Transverse colon (tissue), 4 donors: Measurements from ENCODE around the gene CADPS2. TPM values are rescaled to one million over a fixed set of nuclear protein-coding genes. Genes with fewer than 3 reads are reported as not detected.

Experiments
- DNase-seq: peaks from one replicate; pipeline ENCODE4 v3.0.0-alpha.2; 2019
- H3K27ac ChIP-seq, 4 donors: fragments of 200-600 bp; sonication (generic); 2 replicates each; pipeline ENCODE4 v1.5.1; 2016 to 2018; ENCODE audit warnings: inconsistent platforms in 4 of 4
- H3K27me3 ChIP-seq: fragments of 200-600 bp; sonication (generic); 2 replicates; pipeline ENCODE4 v1.5.1; 2017; ENCODE audit warnings: inconsistent platforms
- H3K36me3 ChIP-seq, 4 donors: fragments of 200-600 bp; sonication (generic); 2 replicates each; pipeline ENCODE4 v1.5.1; 2017 to 2019; ENCODE audit warnings: inconsistent platforms in 4 of 4
- H3K4me1 ChIP-seq, 4 donors: fragments of 200-600 bp; sonication (generic); 2 replicates each; pipeline ENCODE4 v1.5.1; 2017 to 2020; ENCODE audit warnings: inconsistent platforms in 4 of 4
- H3K4me3 ChIP-seq, 4 donors: fragments of 200-600 bp; sonication (generic); 1 replicate in 1 of 4; 2 replicates in 3 of 4; pipeline versions ENCODE4 v1.5.1 to v1.6.1; 2017 to 2019; ENCODE audit warnings: inconsistent platforms in 4 of 4
- H3K9me3 ChIP-seq, 2 donors: fragments of 200-600 bp; sonication (generic); 2 replicates each; pipeline ENCODE4 v1.5.1; 2017 to 2019; ENCODE audit warnings: inconsistent platforms in 2 of 2
- EP300 ChIP-seq: sonication (generic); formaldehyde crosslinking; IDR thresholded peaks from one replicate; pipeline ENCODE4 v1.6.1; 2017; ENCODE audit warnings: antibody characterized with exemption, low read depth
- POLR2A ChIP-seq: fragments of 450-650 bp; IDR thresholded peaks from one replicate; pipeline ENCODE4 v1.6.1; 2016; ENCODE audit warnings: antibody characterized with exemption, mild to moderate bottlenecking, moderate library complexity
- POLR2AphosphoS5 ChIP-seq, 3 donors: sonication (generic); formaldehyde crosslinking; IDR thresholded peaks; one replicate each; pipeline ENCODE4 v1.6.1; 2016; ENCODE audit warnings: antibody characterized with exemption in 3 of 3
- WGBS, 2 donors: methylation state at CpG; one replicate each; pipeline ENCODE4 v1.1.5; 2018; ENCODE audit warnings: low coverage in 1 of 2; 5-methylcytosine and 5-hydroxymethylcytosine counted together
- in situ Hi-C, 4 donors: fragments of 200-750 bp; cut with MboI; loops; one replicate each; pipeline versions ENCODE4 v1.15.0 to v1.15.1; 2017; ENCODE audit warnings: low sequenced_read_pairs in 3 of 4, low pct_ligation_motif_present in 1 of 4, low pct_unique_long_range_greater_than_20kb in 1 of 4
- intact Hi-C: fragments of 100-400 bp; cut with DNase I; formaldehyde crosslinking; loops from one replicate; pipeline ENCODE4 v1.15.1; 2023; ENCODE audit warnings: low total_unique reads
- total RNA-seq, 4 donors: library from RNA; depleted of rRNA; stranded (reverse); fragments of >200 nt; gene quantifications; one replicate each; pipeline ENCODE4 v1.1.0, GENCODE V29; 2016
- TF ChIP-seq, protein P1 (sequence below), 5 experiments: fragments of 200-600 bp in 3 of 5; fragments of 450-650 bp in 2 of 5; sonication (generic) in 3 of 5; IDR thresholded peaks; 1 replicate in 2 of 5; 2 replicates in 3 of 5; pipeline ENCODE4 v1.5.1; 2016 to 2017; ENCODE audit warnings: antibody characterized with exemption in 5 of 5, inconsistent platforms in 3 of 5, mild to moderate bottlenecking in 2 of 5, moderate library complexity in 1 of 5

CADPS2 gene
- total RNA-seq, 4 donors from 2014 or later, result 9.0 to 15.2 (median 12.6) TPM

- no peak for DNase-seq
- Histone ChIP-seq H3K4me1 (no peaks in the 10 kb centered on the region), H3K9me3 (no peaks in the 10 kb centered on the region), H3K27ac (no peak overlapping the region), H3K36me3 (no peaks in the 10 kb centered on the region), H3K4me3 (no peak overlapping the region), H3K27me3 (no peaks in the 10 kb centered on the region)
- 18 to 71% methylated on average over 2 to 3 of the region's 3 CpGs for WGBS, 2 donors
- in situ Hi-C loops, result no loop called here
- intact Hi-C loops, result no loop called here
- TF ChIP-seq EP300, result no peak
- TF ChIP-seq POLR2A, result no peak
- no peak for TF ChIP-seq POLR2AphosphoS5 (IDR thresholded peaks at IDR 0.05)
Observed at GRCh38 chr7:122380992-122381391, 505.3 kb downstream of the CADPS2 start.

- H3K4me3 ChIP-seq, result no peak overlapping the region
- H3K4me1 ChIP-seq, result no peaks in the 10 kb centered on the region
- in situ Hi-C loops, result no loop called here
Observed at GRCh38 chr7:122379491-122379890, 506.8 kb downstream of the CADPS2 start.

DNA sequence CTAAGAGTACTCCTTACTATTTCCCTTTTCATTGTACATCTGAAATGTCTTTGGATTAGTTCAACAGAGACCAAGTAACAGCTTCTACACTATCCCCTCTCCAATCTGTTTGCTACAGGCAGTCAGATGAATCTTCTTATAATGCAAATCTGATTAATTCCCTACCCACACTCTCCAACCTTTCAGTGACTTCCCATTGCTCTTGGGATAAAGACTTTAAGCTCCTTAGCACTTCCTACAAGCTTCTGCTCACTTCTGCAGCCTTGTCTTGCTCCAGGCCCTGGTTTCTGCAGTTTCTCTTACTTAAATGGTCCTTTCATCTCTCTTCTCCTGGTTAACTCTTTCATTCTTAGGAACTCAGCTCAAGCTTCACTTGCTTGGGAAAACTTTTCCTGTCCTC lies 516.5 kb downstream of the CADPS2 start:
- Histone ChIP-seq H3K27me3 (no peaks in the 10 kb centered on the region), H3K9me3 (no peaks in the 10 kb centered on the region), H3K36me3 (no peaks in the 10 kb centered on the region), H3K4me1 (no peaks in the 10 kb centered on the region), H3K4me3 (no peak overlapping the region), H3K27ac (no peak overlapping the region)
- intact Hi-C loops (no loop called here), in situ Hi-C loops (no loop called here)
- no peak for DNase-seq
- TF ChIP-seq POLR2A, result no peak
- TF ChIP-seq EP300, result no peak
- TF ChIP-seq POLR2AphosphoS5 (IDR thresholded peaks at IDR 0.05), result no peak
- TF ChIP-seq, protein P1, sequence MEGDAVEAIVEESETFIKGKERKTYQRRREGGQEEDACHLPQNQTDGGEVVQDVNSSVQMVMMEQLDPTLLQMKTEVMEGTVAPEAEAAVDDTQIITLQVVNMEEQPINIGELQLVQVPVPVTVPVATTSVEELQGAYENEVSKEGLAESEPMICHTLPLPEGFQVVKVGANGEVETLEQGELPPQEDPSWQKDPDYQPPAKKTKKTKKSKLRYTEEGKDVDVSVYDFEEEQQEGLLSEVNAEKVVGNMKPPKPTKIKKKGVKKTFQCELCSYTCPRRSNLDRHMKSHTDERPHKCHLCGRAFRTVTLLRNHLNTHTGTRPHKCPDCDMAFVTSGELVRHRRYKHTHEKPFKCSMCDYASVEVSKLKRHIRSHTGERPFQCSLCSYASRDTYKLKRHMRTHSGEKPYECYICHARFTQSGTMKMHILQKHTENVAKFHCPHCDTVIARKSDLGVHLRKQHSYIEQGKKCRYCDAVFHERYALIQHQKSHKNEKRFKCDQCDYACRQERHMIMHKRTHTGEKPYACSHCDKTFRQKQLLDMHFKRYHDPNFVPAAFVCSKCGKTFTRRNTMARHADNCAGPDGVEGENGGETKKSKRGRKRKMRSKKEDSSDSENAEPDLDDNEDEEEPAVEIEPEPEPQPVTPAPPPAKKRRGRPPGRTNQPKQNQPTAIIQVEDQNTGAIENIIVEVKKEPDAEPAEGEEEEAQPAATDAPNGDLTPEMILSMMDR (IDR thresholded peaks at IDR 0.05), result no peak

More at GRCh38 chr7:122379491-122379890, 506.8 kb downstream of the CADPS2 start:
- no peak for DNase-seq
- no peak overlapping the region for H3K27ac ChIP-seq
- H3K9me3 ChIP-seq, result no peaks in the 10 kb centered on the region
- H3K36me3 ChIP-seq, result no peaks in the 10 kb centered on the region
- H3K27me3 ChIP-seq, result no peaks in the 10 kb centered on the region
- TF ChIP-seq POLR2AphosphoS5 (IDR thresholded peaks at IDR 0.05) (no peak), POLR2A (no peak)
- intact Hi-C loops, result no loop called here

- in situ Hi-C loops, result no loop called here
- H3K9me3 ChIP-seq, result no peaks in the 10 kb centered on the region
- DNase-seq, result no peak
- no peak overlapping the region for H3K27ac ChIP-seq
- no peaks in the 10 kb centered on the region for H3K36me3 ChIP-seq
- TF ChIP-seq EP300, result no peak
- TF ChIP-seq, protein P1 (IDR thresholded peaks at IDR 0.05), result no peak
- TF ChIP-seq POLR2A, result no peak
- H3K4me1 ChIP-seq, result no peaks in the 10 kb centered on the region
- intact Hi-C loops, result no loop called here
- WGBS, 2 donors, result 67 to 83% methylated on average over 1 of the region's 1 CpG
- H3K4me3 ChIP-seq, result no peak overlapping the region
- no peaks in the 10 kb centered on the region for H3K27me3 ChIP-seq
Observed at GRCh38 chr7:122364761-122365280, 521.4 kb downstream of the CADPS2 start.

DNA sequence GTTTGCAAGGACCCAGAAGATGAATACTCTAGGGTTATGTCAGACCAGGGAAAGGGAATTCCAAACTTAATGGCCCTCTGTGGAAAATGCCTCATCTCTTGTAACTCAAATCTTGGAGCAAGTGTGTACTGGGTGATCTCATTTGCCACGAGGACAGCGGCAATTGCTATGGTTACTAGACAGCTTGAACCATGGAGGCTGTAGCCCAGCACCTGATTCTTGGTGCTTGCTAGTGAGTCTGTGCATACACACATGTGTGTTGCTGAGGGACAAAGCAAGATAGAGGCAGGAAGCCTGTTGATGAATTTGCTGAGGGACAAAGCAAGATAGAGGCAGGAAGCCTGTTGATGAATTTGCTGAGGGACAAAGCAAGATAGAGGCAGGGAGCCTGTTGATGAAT lies 523.1 kb downstream of the CADPS2 start:
- in situ Hi-C loops, result no loop called here
- no peak overlapping the region for H3K4me3 ChIP-seq
- WGBS, 2 donors, result 79% methylated on average over 2 of the region's 2 CpGs; no CpG with 5 or more reads in 1 of the 2 donors
- H3K9me3 ChIP-seq, result no peaks in the 10 kb centered on the region
- H3K27me3 ChIP-seq, result no peaks in the 10 kb centered on the region
- intact Hi-C loops, result no loop called here
- no peak overlapping the region for H3K27ac ChIP-seq
- H3K36me3 ChIP-seq, result no peaks in the 10 kb centered on the region
- DNase-seq, result no peak
- H3K4me1 ChIP-seq, result no peaks in the 10 kb centered on the region
- TF ChIP-seq EP300, result no peak

DNA sequence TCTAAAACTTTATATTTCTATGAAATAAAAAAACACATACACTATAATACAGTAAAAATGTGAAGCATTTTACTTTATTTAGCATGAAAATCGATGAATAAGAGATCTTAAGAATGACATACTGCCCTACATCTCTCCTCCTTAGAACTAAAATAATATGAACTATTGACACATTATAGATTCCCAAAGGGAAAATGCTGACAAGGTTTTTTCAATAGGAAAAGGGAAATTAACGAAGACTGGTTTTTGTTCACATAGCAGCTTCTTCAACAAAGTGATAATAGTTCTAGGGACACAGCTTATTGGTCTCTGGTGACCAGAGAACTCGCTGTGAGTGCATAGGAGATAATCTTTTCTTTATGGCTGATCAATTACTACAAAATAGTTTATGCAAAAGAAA lies 523.8 kb downstream of the CADPS2 start:
- Histone ChIP-seq H3K27ac (no peak overlapping the region), H3K4me3 (no peak overlapping the region), H3K36me3 (no peaks in the 10 kb centered on the region), H3K27me3 (no peaks in the 10 kb centered on the region), H3K4me1 (no peaks in the 10 kb centered on the region), H3K9me3 (no peaks in the 10 kb centered on the region)
- intact Hi-C loops, result no loop called here
- WGBS, 2 donors, result 65 to 74% methylated on average over 3 of the region's 3 CpGs
- no peak for DNase-seq
- no peak for TF ChIP-seq EP300
- no peak for TF ChIP-seq POLR2A
- TF ChIP-seq, protein P1 (IDR thresholded peaks at IDR 0.05), result no peak
- TF ChIP-seq POLR2AphosphoS5 (IDR thresholded peaks at IDR 0.05), result no peak
- in situ Hi-C loops, result no loop called here
